ENCODE data around the gene HIF1AN.

GRCh38 chr10:100551738-100552137 lies 16.0 kb downstream of the HIF1AN start:
- TF ChIP-seq POLR2A (IDR thresholded peaks at IDR 0.05; ENCODE audit: low read depth, low read length), result no peak
- TF ChIP-seq POLR2AphosphoS5 (IDR thresholded peaks at IDR 0.05; ENCODE audit: low read depth, low read length), result no peak
